Astrocyte (in vitro differentiated cells and primary cell): Measurements from ENCODE around the gene PPP2R5C.

ENCODE experiments used
- CTCF ChIP-seq: IDR thresholded peaks from 2 replicates; pipeline ENCODE4 v1.5.1; 2011; ENCODE audit warnings: low read depth, mild to moderate bottlenecking, inconsistent platforms, low read length, moderate library complexity; ENCODE audit not compliant: insufficient read depth
- EZH2 ChIP-seq: IDR thresholded peaks from 2 replicates; pipeline ENCODE4 v1.6.1; 2012; ENCODE audit warnings: mild to moderate bottlenecking, low read length, inconsistent platforms; ENCODE audit not compliant: insufficient read depth

DNA sequence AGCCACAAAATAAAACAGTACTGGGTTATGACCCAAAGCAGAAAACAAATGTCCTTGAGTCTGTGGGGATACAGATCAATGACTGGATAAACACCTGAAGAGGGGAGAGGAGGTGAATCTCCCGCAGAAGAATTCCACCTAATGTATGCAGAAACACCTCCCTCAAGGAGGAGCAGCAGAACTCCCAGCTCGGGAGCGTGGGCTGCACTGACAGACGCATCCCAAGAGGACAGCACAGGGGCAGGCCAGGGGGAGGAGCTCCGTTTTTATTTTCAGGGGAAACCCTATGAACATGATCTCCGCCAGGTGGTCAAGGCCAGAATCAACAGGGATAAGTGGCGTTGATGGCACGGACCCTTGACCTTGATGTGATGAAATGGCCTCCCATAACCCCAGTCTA lies 41.8 kb upstream of the PPP2R5C start:
- no peak for TF ChIP-seq CTCF
- no peak for TF ChIP-seq EZH2
